Liver (tissue), 9 donors: Measurements from ENCODE around the gene SLX4IP. TPM values are rescaled to one million over a fixed set of nuclear protein-coding genes. Genes with fewer than 3 reads are reported as not detected.

Experiments used
- DNase-seq: peaks from one replicate; pipeline ENCODE4 v3.0.0-alpha.2; 2017; ENCODE audit warnings: low spot score
- H3K27ac ChIP-seq, 2 donors: one replicate each; pipeline ENCODE4 v1.7.0; 2013; ENCODE audit warnings: inconsistent platforms in 2 of 2, low read length in 2 of 2, control low read depth in 1 of 2, low read depth in 1 of 2, mild to moderate bottlenecking in 1 of 2
- H3K27me3 ChIP-seq, 4 donors: one replicate each; pipeline versions ENCODE4 v1.6.1 to v1.7.0; 2013; ENCODE audit warnings: low read length in 3 of 4, inconsistent platforms in 1 of 4, mild to moderate bottlenecking in 1 of 4, moderate library complexity in 1 of 4; ENCODE audit not compliant: control insufficient read depth in 4 of 4, insufficient read depth in 4 of 4
- H3K36me3 ChIP-seq, 4 donors: one replicate each; pipeline versions ENCODE4 v1.6.1 to v1.7.0; 2013; ENCODE audit warnings: low read length in 3 of 4, mild to moderate bottlenecking in 3 of 4, low read depth in 1 of 4, moderate library complexity in 1 of 4; ENCODE audit not compliant: control insufficient read depth in 4 of 4, insufficient read depth in 3 of 4
- H3K4me1 ChIP-seq, 4 donors: one replicate each; pipeline versions ENCODE4 v1.6.1 to v1.7.0; 2013; ENCODE audit warnings: low read length in 3 of 4, mild to moderate bottlenecking in 3 of 4, moderate library complexity in 1 of 4; ENCODE audit not compliant: control insufficient read depth in 4 of 4, insufficient read depth in 4 of 4
- H3K4me3 ChIP-seq, 3 donors: one replicate each; pipeline versions ENCODE4 v1.6.1 to v1.7.0; 2013; ENCODE audit warnings: low read length in 3 of 3, control low read depth in 1 of 3, low read depth in 1 of 3, mild to moderate bottlenecking in 1 of 3
- H3K9ac ChIP-seq, 2 donors: one replicate each; pipeline ENCODE4 v1.7.0; 2013; ENCODE audit warnings: low read length in 2 of 2, mild to moderate bottlenecking in 2 of 2, moderate library complexity in 2 of 2, control low read depth in 1 of 2, low read depth in 1 of 2
- H3K9me3 ChIP-seq, 4 donors: one replicate each; pipeline versions ENCODE4 v1.6.1 to v1.7.0; 2013; ENCODE audit warnings: low read length in 3 of 4; ENCODE audit not compliant: control insufficient read depth in 4 of 4
- EGR1 ChIP-seq, 2 donors: IDR thresholded peaks; 2 replicates each; pipeline ENCODE4 v1.6.1; 2016 to 2018; ENCODE audit warnings: antibody characterized with exemption in 2 of 2, low read depth in 2 of 2
- FOXA1 ChIP-seq: IDR thresholded peaks from 2 replicates; pipeline ENCODE4 v1.6.1; 2016; ENCODE audit warnings: antibody characterized with exemption
- FOXA2 ChIP-seq: IDR thresholded peaks from 2 replicates; pipeline ENCODE4 v1.6.1; 2016; ENCODE audit warnings: antibody characterized with exemption
- GABPA ChIP-seq, 2 donors: IDR thresholded peaks in 1 of 2; conservative IDR thresholded peaks in 1 of 2; 2 replicates each; pipeline ENCODE4 v1.6.1; 2016; ENCODE audit warnings: antibody characterized with exemption in 2 of 2, mild to moderate bottlenecking in 1 of 2, moderate library complexity in 1 of 2
- HNF4A ChIP-seq, 2 donors: conservative IDR thresholded peaks; 2 replicates each; pipeline ENCODE4 v1.6.1; 2016; ENCODE audit warnings: antibody characterized with exemption in 2 of 2, mild to moderate bottlenecking in 2 of 2
- HNF4G ChIP-seq: IDR thresholded peaks from 2 replicates; pipeline ENCODE4 v1.6.1; 2016; ENCODE audit warnings: antibody characterized with exemption
- JUND ChIP-seq, 2 donors: IDR thresholded peaks; 2 replicates each; pipeline ENCODE4 v1.6.1; 2016; ENCODE audit warnings: antibody characterized with exemption in 2 of 2
- NR2F2 ChIP-seq: IDR thresholded peaks from 2 replicates; pipeline ENCODE4 v1.6.1; 2016; ENCODE audit warnings: antibody characterized with exemption
- RAD21 ChIP-seq, 2 donors: IDR thresholded peaks; 2 replicates each; pipeline ENCODE4 v1.6.1; 2016; ENCODE audit warnings: antibody characterized with exemption in 2 of 2, mild to moderate bottlenecking in 2 of 2
- RXRA ChIP-seq, 2 donors: IDR thresholded peaks; 2 replicates each; pipeline ENCODE4 v1.6.1; 2017 to 2018; ENCODE audit warnings: antibody characterized with exemption in 2 of 2, mild to moderate bottlenecking in 1 of 2
- SP1 ChIP-seq: IDR thresholded peaks from 2 replicates; pipeline ENCODE4 v1.6.1; 2018; ENCODE audit warnings: antibody characterized with exemption, mild to moderate bottlenecking
- TAF1 ChIP-seq: conservative IDR thresholded peaks from 2 replicates; pipeline ENCODE4 v1.6.1; 2016; ENCODE audit warnings: antibody characterized with exemption, mild to moderate bottlenecking
- YY1 ChIP-seq: IDR thresholded peaks from 2 replicates; pipeline ENCODE4 v1.6.1; 2016; ENCODE audit warnings: antibody characterized with exemption, mild to moderate bottlenecking
- WGBS: extraction: QIAGEN DNeasy Blood & Tissue Kit; methylation state at CpG from one replicate; pipeline ENCODE4 v1.1.7; 2013; 5-methylcytosine and 5-hydroxymethylcytosine counted together
- polyA plus RNA-seq, 2 donors: library from polyadenylated mRNA; stranded (reverse) in 1 of 2; unstranded in 1 of 2; fragments of 200-250 nt in 1 of 2; fragments of >200 nt in 1 of 2; fragmentation: Nextera tagmentation in 1 of 2; extraction: Ambion mirVana in 1 of 2; gene quantifications; one replicate each; pipeline versions ENCODE4 v1.2.1 to v1.2.3, GENCODE V29; 2013 to 2015
- total RNA-seq, 2 donors: library from RNA; depleted of rRNA; stranded (reverse); fragments of >200 nt; gene quantifications; one replicate each; pipeline ENCODE4 v1.2.3, GENCODE V29; 2014
- TF ChIP-seq, protein P1 (sequence below): IDR thresholded peaks from 2 replicates; pipeline ENCODE4 v1.6.1; 2016; ENCODE audit warnings: antibody characterized with exemption, mild to moderate bottlenecking
- TF ChIP-seq, protein P2 (sequence below): IDR thresholded peaks from 2 replicates; pipeline ENCODE4 v1.6.1; 2016; ENCODE audit warnings: antibody characterized with exemption
- TF ChIP-seq, protein P3 (sequence below): fragments of 150-350 bp; IDR thresholded peaks from 2 replicates; pipeline ENCODE4 v1.5.1; 2017; ENCODE audit warnings: improper control_type of control experiment, low read depth, low read length; ENCODE audit not compliant: missing input control
- TF ChIP-seq, protein P4 (sequence below): IDR thresholded peaks from 2 replicates; pipeline ENCODE4 v1.6.1; 2016; ENCODE audit warnings: antibody characterized with exemption
- donor health status: healthy.
- donor health status: healthy.
- donor health status: healthy.
- donor health status: healthy.
- donor health status: healthy.

The SLX4IP gene
- total and polyA plus RNA-seq, 4 donors = 1.1 to 3.4 (median 2.7) TPM

DNA sequence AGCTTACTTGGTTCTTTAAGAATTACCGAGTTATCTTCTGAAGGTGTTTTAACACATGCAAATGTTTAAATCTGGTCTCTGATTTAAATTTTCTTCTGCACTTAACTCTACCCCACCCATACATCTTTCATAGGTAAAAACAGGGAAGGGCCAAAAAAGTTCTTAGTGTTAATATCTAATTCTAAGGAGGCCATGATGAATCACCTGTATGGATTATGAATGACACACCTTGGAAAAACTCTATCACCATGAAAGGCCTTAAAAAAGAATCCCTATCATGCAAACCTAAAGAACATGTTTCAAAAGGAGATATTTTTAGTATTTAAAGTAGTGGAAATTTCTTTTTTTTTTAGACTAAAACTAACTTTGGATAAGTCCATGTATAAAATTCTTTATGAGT lies 54.7 kb downstream of the SLX4IP start:
- no peak overlapping the region for H3K9ac ChIP-seq
- TF ChIP-seq NR2F2 (no peak), HNF4G (no peak), GABPA (IDR thresholded peaks at IDR 0.05 in 1 of 2, conservative IDR thresholded peaks at IDR 0.05 in 1 of 2) (no peak), FOXA1 (no peak), RXRA (IDR thresholded peaks at IDR 0.05) (no peak), YY1 (no peak), RAD21 (IDR thresholded peaks at IDR 0.05) (no peak), EGR1 (IDR thresholded peaks at IDR 0.05; ENCODE audit: low read depth in 2 of 2) (no peak), FOXA2 (no peak), JUND (IDR thresholded peaks at IDR 0.05) (no peak), TAF1 (no peak), SP1 (no peak)
- TF ChIP-seq, protein P1, sequence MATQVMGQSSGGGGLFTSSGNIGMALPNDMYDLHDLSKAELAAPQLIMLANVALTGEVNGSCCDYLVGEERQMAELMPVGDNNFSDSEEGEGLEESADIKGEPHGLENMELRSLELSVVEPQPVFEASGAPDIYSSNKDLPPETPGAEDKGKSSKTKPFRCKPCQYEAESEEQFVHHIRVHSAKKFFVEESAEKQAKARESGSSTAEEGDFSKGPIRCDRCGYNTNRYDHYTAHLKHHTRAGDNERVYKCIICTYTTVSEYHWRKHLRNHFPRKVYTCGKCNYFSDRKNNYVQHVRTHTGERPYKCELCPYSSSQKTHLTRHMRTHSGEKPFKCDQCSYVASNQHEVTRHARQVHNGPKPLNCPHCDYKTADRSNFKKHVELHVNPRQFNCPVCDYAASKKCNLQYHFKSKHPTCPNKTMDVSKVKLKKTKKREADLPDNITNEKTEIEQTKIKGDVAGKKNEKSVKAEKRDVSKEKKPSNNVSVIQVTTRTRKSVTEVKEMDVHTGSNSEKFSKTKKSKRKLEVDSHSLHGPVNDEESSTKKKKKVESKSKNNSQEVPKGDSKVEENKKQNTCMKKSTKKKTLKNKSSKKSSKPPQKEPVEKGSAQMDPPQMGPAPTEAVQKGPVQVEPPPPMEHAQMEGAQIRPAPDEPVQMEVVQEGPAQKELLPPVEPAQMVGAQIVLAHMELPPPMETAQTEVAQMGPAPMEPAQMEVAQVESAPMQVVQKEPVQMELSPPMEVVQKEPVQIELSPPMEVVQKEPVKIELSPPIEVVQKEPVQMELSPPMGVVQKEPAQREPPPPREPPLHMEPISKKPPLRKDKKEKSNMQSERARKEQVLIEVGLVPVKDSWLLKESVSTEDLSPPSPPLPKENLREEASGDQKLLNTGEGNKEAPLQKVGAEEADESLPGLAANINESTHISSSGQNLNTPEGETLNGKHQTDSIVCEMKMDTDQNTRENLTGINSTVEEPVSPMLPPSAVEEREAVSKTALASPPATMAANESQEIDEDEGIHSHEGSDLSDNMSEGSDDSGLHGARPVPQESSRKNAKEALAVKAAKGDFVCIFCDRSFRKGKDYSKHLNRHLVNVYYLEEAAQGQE = no peak
- TF ChIP-seq, protein P2, sequence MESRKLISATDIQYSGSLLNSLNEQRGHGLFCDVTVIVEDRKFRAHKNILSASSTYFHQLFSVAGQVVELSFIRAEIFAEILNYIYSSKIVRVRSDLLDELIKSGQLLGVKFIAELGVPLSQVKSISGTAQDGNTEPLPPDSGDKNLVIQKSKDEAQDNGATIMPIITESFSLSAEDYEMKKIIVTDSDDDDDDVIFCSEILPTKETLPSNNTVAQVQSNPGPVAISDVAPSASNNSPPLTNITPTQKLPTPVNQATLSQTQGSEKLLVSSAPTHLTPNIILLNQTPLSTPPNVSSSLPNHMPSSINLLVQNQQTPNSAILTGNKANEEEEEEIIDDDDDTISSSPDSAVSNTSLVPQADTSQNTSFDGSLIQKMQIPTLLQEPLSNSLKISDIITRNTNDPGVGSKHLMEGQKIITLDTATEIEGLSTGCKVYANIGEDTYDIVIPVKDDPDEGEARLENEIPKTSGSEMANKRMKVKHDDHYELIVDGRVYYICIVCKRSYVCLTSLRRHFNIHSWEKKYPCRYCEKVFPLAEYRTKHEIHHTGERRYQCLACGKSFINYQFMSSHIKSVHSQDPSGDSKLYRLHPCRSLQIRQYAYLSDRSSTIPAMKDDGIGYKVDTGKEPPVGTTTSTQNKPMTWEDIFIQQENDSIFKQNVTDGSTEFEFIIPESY = no peak
- TF ChIP-seq, protein P3, sequence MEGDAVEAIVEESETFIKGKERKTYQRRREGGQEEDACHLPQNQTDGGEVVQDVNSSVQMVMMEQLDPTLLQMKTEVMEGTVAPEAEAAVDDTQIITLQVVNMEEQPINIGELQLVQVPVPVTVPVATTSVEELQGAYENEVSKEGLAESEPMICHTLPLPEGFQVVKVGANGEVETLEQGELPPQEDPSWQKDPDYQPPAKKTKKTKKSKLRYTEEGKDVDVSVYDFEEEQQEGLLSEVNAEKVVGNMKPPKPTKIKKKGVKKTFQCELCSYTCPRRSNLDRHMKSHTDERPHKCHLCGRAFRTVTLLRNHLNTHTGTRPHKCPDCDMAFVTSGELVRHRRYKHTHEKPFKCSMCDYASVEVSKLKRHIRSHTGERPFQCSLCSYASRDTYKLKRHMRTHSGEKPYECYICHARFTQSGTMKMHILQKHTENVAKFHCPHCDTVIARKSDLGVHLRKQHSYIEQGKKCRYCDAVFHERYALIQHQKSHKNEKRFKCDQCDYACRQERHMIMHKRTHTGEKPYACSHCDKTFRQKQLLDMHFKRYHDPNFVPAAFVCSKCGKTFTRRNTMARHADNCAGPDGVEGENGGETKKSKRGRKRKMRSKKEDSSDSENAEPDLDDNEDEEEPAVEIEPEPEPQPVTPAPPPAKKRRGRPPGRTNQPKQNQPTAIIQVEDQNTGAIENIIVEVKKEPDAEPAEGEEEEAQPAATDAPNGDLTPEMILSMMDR = no peak
- no peaks in the 10 kb centered on the region for H3K9me3 ChIP-seq
- no peak overlapping the region for H3K27ac ChIP-seq
- WGBS = 93% methylated on average over 1 of the region's 1 CpG
- no peaks in the 10 kb centered on the region for H3K27me3 ChIP-seq
- peaks cover 0 to 3% (median under 1%) of the 10 kb centered on the region in 4 donors for H3K4me1 ChIP-seq
- no peaks in the 10 kb centered on the region for H3K36me3 ChIP-seq
- no peak overlapping the region for H3K4me3 ChIP-seq
- no peak for DNase-seq

DNA sequence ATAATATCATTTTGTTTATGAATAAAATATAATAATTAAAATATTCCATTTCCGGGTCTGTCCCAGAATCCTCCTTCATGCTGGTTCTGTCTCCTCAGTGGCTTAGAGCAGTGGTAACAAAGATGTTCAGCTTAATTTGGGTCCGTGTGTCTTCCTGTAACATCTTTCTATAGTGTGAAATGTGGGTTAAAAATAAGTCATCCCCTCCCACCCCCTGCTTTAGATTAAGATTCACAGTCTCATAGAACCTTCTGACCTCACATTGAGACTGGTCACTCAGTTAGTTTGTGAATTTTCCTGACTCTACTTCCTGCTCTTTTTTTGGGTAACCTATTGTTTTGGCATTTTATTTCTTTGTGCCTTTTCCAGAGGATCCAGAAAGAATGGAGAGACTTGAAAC lies 55.2 kb downstream of the SLX4IP start:
- H3K4me3 ChIP-seq = no peak overlapping the region
- no peaks in the 10 kb centered on the region for H3K9me3 ChIP-seq
- H3K9ac ChIP-seq = no peak overlapping the region
- no peak overlapping the region for H3K27ac ChIP-seq
- no peaks in the 10 kb centered on the region for H3K27me3 ChIP-seq
- H3K4me1 ChIP-seq = peaks cover 0 to 3% (median under 1%) of the 10 kb centered on the region in 4 donors
- no peak for DNase-seq
- H3K36me3 ChIP-seq = no peaks in the 10 kb centered on the region
- WGBS = 89% methylated on average over 2 of the region's 2 CpGs
- TF ChIP-seq, protein P3 = no peak
- TF ChIP-seq FOXA1 = no peak
- no peak for TF ChIP-seq EGR1 (IDR thresholded peaks at IDR 0.05; ENCODE audit: low read depth in 2 of 2)
- no peak for TF ChIP-seq HNF4G
- TF ChIP-seq, protein P1 = no peak
- no peak for TF ChIP-seq HNF4A (conservative IDR thresholded peaks at IDR 0.05)
- TF ChIP-seq, protein P4, sequence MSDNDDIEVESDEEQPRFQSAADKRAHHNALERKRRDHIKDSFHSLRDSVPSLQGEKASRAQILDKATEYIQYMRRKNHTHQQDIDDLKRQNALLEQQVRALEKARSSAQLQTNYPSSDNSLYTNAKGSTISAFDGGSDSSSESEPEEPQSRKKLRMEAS = no peak
- TF ChIP-seq, protein P2 = no peak
